ENCODE results near the gene PAOX.

Gene PAOX

DNA sequence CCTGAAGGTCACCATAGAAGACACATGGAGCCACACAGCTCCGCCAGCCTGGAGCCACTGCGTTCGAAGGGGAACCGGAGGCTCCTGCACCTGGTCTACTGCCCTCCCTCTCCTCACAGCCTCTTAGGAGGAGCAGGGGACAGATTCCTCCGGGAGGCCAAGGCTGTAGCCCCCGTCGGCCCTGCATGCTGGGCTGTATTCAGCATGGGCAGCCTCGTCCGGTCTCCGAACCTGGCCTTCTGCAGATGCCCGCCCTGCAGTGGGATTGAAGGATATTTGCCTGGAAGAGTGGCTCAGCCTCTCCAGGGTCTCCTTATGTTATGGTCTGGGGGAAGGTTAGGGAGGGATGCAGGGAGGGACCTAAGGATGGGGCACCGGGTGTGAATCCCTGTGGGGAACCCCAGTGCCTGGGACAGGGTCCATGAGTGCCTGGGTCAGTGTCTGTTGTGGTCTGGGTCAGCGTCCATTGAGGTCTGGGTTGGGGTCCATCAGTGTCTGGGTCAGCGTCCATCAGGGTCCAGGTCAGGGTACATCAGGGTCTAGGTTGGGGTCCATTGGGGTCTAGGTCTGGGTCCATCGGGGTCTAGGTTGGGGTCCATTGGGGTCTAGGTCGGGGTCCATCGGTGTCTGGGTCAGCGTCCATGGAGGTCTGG is 61.7 kb downstream of the PAOX start:
- no peak for DNase-seq
